ENCODE measurements around the gene FARS2.

DNA sequence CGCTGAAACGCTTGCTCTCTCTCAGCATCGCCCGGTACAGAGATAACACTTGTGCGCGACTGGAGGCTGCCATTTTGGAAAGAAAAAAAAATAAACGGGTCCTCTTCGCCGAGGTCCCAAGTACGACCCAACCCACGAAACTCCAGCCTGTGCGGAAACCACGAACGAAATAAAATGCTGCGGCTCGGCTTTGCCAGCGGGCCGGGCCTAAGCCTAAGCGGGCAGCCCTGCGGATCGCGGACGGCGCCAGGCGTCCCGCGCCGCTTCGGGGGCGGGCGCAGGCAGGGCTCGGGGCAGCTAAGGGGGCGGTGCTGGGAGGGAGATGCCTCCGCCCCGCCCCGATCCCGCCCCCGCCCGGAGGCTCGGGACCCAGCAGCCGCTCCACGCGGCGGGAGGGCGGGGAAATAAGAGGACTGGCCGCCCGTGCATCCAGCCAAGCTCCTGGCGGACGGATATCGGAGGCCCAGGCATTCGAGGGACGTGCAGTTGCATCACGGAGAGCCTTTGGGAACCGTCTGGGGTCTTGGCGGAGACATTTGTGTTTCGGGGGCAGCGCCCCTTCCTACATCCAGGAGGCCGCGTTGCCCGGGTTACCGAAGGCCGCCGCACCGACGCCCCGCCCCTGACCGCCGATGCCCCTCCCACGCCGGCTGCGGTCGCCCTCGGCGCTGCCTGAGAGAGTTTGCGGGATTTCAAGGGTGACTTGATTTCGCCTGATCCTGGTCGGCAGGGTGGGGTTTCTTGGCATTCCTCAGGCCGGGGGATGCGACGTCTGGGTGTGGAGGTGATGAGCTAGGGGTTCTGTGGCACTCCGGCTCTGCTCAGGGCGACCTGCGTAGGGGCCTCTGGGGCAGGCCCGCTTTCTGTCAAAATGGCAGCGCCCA lies at the start of gene FARS2, which contains the start of gene LYRM4:
- no peak for TF ChIP-seq GATA3 (IDR thresholded peaks at IDR 0.05; ENCODE audit: low read depth, low read length)
- TF ChIP-seq GATA2 (IDR thresholded peaks at IDR 0.05; ENCODE audit: low read depth, low read length), result no peak
